HG03469 (cell line): ENCODE data around the gene HOOK1.
A peak's percentile ranks its signal among the peaks of the same experiment; 100 is the strongest.

Experiments used
- ATAC-seq: cut with Tn5 transposase; IDR thresholded peaks from one replicate; pipeline ENCODE4 v1.9.1; 2021; ENCODE audit warnings: mild to moderate bottlenecking, moderate library complexity, moderate number of reproducible peaks; ENCODE audit not compliant: unreplicated experiment

Gene HOOK1

GRCh38 chr1:59814901-59815825 is at the start of gene HOOK1:
Gene HOOK1, plus strand, starts transcription at chr1:59814949. Its CDS starts 169 bp downstream, at chr1:59815118.
- ATAC-seq, result peak; percentile 2

GRCh38 chr1:59765011-59765730 is 49.6 kb upstream of the HOOK1 start:
- no peak for ATAC-seq

GRCh38 chr1:59766227-59766855 is 48.4 kb upstream of the HOOK1 start:
- ATAC-seq, result no peak

GRCh38 chr1:59767119-59767518 is 47.6 kb upstream of the HOOK1 start:
- ATAC-seq, result no peak

- ATAC-seq, result no peak
These were observed 45.7 kb upstream of the HOOK1 start for GRCh38 chr1:59768792-59769735.

GRCh38 chr1:59769736-59770095 is 45.0 kb upstream of the HOOK1 start:
- no peak for ATAC-seq

- ATAC-seq, result no peak
These were observed 43.4 kb upstream of the HOOK1 start for GRCh38 chr1:59771361-59771760.

GRCh38 chr1:59775480-59775879 is 39.3 kb upstream of the HOOK1 start:
- no peak for ATAC-seq

GRCh38 chr1:59776960-59777852 is 37.5 kb upstream of the HOOK1 start:
- ATAC-seq, result no peak

- no peak for ATAC-seq
These were observed 34.8 kb upstream of the HOOK1 start for GRCh38 chr1:59779949-59780348.

- ATAC-seq, result no peak
These were observed 25.9 kb upstream of the HOOK1 start for GRCh38 chr1:59788825-59789224.

GRCh38 chr1:59798600-59798999 is 16.1 kb upstream of the HOOK1 start:
- no peak for ATAC-seq

- no peak for ATAC-seq
These were observed 11.2 kb upstream of the HOOK1 start for GRCh38 chr1:59803458-59804038.

GRCh38 chr1:59804301-59804700 is 10.4 kb upstream of the HOOK1 start:
- ATAC-seq, result no peak

- ATAC-seq, result no peak
These were observed 9.2 kb upstream of the HOOK1 start for GRCh38 chr1:59805554-59805953.

- peak; percentile 98 for ATAC-seq
These were observed 409 bp upstream of the HOOK1 start for GRCh38 chr1:59814180-59814900.

GRCh38 chr1:59815892-59816291 is 1.1 kb downstream of the HOOK1 start:
- ATAC-seq, result no peak

GRCh38 chr1:59816318-59816878 is 1.6 kb downstream of the HOOK1 start:
- ATAC-seq, result no peak
